ENCODE measurements around the gene DNM3. TPM values are rescaled to one million over a fixed set of nuclear protein-coding genes. Genes with fewer than 3 reads are reported as not detected.

Gene DNM3
- total RNA-seq, 1 experiment from 2014 or later, result 2.7 TPM

DNA sequence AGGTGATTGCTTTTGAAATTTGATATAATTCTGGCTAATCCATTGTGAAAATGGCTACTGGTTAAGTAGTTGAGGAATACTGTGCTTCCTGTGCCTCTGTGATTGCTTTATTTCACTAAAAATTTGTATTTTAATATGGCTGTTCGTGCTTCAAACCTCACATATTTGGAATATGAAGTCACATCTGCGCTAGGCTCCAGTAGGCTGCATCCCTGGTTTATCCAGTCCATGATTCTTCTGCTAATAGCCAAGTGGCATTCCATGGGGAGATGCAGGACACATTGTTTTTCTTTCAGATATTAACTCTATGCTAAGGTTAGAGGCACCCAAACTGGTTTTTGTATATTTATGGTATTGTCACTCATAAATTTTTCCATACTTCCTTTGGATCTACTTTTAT is 25.9 kb downstream of the DNM3 start:
- Histone ChIP-seq H3K14ac (ENCODE audit: insufficient read depth, low read length) (no peak overlapping the region), H2AK5ac (ENCODE audit: insufficient read length, low read length) (no peak overlapping the region), H4K20me1 (ENCODE audit: control insufficient read depth, insufficient read depth, insufficient read length) (no peaks in the 10 kb centered on the region), H2BK15ac (ENCODE audit: low read depth, low read length) (no peak overlapping the region), H3K27ac (ENCODE audit: insufficient read length, low read depth, low read length) (no peak overlapping the region), H3T11ph (ENCODE audit: low read length) (no peak overlapping the region), H2BK20ac (ENCODE audit: low read depth, low read length, poor library complexity, severe bottlenecking) (no peak overlapping the region), H2BK120ac (ENCODE audit: low read depth, low read length, poor library complexity, severe bottlenecking) (no peak overlapping the region), H3K18ac (ENCODE audit: insufficient read length, low read depth, low read length) (no peak overlapping the region), H3K56ac (ENCODE audit: insufficient read length, low read depth, low read length) (no peak overlapping the region), H3K27me3 (ENCODE audit: insufficient read depth, low read length) (no peaks in the 10 kb centered on the region), H3K4me2 (ENCODE audit: insufficient read depth, insufficient read length, low read length) (no peak overlapping the region), H3K9me3 (ENCODE audit: control insufficient read depth, low read depth, low read length) (no peaks in the 10 kb centered on the region), H2BK12ac (ENCODE audit: insufficient read length, low read depth, low read length) (no peak overlapping the region), H3K79me2 (ENCODE audit: insufficient read depth, low read length) (no peaks in the 10 kb centered on the region), H4K91ac (ENCODE audit: insufficient read length, low read depth, low read length) (no peak overlapping the region), H3K4me1 (ENCODE audit: insufficient read depth, low read length) (no peaks in the 10 kb centered on the region; the same call in 1 of the 2 replicates), H3K23me2 (ENCODE audit: insufficient read length, low read depth, low read length, poor library complexity, severe bottlenecking) (no peaks in the 10 kb centered on the region), H3K79me1 (ENCODE audit: insufficient read depth, low read depth, low read length, poor library complexity, severe bottlenecking) (no peaks in the 10 kb centered on the region), H3K9ac (ENCODE audit: extremely low read depth, insufficient read length, low read length) (no peak overlapping the region), H3K4ac (ENCODE audit: low read depth, low read length) (no peak overlapping the region), H3K23ac (ENCODE audit: insufficient read length, low read depth, low read length) (no peak overlapping the region), H2BK5ac (ENCODE audit: insufficient read length, low read length) (no peak overlapping the region), H4K5ac (ENCODE audit: insufficient read length, low read depth, low read length) (no peak overlapping the region), H2AFZ (ENCODE audit: low read length) (no peak overlapping the region), H4K8ac (replicated peaks; ENCODE audit: insufficient read length, low read depth, low read length) (no peak overlapping the region)
- Mint-ChIP-seq H3K9me3 (no peaks in the 10 kb centered on the region), H3K27ac (no peak overlapping the region), H3K36me3 (ENCODE audit: insufficient read depth in 1 of 3, low read depth in 3 of 3) (no peaks in the 10 kb centered on the region; a peak in 1 of 7 replicates), H3K4me1 (peaks cover 4% of the 10 kb centered on the region in 2 experiments), H3K27me3 (ENCODE audit: low read depth) (no peaks in the 10 kb centered on the region), H3K4me3 (no peak overlapping the region)
- no peak for DNase-seq
- TF ChIP-seq, protein P1, sequence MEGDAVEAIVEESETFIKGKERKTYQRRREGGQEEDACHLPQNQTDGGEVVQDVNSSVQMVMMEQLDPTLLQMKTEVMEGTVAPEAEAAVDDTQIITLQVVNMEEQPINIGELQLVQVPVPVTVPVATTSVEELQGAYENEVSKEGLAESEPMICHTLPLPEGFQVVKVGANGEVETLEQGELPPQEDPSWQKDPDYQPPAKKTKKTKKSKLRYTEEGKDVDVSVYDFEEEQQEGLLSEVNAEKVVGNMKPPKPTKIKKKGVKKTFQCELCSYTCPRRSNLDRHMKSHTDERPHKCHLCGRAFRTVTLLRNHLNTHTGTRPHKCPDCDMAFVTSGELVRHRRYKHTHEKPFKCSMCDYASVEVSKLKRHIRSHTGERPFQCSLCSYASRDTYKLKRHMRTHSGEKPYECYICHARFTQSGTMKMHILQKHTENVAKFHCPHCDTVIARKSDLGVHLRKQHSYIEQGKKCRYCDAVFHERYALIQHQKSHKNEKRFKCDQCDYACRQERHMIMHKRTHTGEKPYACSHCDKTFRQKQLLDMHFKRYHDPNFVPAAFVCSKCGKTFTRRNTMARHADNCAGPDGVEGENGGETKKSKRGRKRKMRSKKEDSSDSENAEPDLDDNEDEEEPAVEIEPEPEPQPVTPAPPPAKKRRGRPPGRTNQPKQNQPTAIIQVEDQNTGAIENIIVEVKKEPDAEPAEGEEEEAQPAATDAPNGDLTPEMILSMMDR (conservative IDR thresholded peaks at IDR 0.05), result no peak
- no CpG with 5 or more reads among the region's 2 CpGs for WGBS (ENCODE audit: extremely low coverage, insufficient read length, low lambda C conversion rate)
